GM19395 (cell line): Measurements from ENCODE around the gene DNASE1L1.

ENCODE experiments used
- ATAC-seq: cut with Tn5 transposase; IDR thresholded peaks from one replicate; pipeline ENCODE4 v1.9.1; 2021; ENCODE audit warnings: mild to moderate bottlenecking, moderate library complexity; ENCODE audit not compliant: unreplicated experiment

The DNASE1L1 gene

DNA sequence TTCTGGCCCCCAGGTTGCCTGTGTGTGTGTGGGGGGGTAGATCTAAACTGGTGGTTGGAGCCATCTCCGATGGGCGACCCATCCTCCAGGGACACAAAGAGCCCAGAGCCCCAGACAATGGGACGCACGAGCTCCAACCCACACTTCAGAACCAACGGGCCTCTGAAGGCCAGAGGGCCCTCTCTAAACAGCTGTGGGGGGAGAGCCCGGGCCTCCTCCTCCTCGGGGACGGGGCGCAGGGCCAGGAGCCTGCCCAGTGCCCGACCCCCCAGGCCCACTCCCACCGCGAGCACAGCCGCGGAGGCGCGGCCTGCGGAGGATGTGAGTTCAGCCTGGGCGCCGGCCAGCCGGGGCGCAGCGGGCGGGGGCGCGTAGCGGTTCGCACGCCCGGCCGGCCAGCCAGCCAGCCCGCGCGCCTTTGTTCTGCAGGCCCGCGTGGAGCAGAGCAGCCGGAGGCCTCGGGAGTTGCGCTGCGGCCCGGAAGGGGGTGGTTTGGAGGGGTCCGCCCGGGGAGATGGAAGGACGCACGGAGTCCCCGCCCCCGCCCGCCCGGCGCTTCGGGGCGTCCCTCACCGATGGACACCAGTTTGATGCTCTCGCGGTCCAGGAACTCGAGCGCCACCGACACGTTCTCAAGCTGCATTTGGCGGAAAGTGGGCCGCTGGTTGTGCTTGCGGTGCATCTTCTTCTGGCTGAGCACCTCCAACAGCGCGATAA lies 38.6 kb downstream of the DNASE1L1 start:
- ATAC-seq: no peak

DNA sequence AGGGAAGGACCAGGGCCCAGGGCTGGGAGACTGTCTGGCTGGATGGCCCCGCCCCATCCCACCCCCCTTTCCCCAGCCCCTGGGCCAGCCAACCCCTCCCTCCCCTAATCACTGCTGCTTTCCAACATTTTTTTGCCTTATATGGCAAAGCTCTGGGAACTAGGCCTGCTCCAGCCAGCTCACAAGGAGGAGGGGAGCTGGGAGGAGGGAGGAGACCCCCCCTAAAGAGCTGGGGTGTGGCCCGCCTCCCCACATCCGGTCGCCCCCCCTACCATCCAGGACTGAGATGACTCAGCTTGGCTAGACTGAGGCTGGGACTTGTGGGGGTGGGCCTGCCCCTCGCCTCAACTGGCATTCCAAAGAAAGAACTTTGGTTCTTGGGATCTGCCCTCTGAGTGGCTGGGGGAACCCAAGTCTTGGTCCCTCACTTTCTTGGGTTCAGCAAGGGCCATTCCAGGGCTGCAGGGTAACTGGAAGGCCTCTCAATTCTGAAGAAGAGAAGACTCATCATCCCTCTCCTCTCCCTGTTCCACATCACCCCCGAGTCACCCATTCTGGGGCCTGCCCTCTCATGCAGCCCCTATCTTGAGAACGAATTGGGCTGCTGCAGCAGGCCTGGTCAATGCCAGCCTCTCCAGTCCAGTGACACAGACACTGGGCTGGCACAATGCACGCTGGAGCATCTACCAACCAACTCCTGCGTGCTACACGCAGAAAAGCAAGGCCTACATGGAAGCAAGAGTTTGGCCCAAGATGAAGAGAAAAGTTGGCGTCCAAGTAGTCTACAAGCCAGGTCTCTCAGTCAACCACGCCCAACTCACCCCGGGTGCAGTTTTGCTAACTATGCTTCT lies 39.4 kb downstream of the DNASE1L1 start:
- no peak for ATAC-seq

DNA sequence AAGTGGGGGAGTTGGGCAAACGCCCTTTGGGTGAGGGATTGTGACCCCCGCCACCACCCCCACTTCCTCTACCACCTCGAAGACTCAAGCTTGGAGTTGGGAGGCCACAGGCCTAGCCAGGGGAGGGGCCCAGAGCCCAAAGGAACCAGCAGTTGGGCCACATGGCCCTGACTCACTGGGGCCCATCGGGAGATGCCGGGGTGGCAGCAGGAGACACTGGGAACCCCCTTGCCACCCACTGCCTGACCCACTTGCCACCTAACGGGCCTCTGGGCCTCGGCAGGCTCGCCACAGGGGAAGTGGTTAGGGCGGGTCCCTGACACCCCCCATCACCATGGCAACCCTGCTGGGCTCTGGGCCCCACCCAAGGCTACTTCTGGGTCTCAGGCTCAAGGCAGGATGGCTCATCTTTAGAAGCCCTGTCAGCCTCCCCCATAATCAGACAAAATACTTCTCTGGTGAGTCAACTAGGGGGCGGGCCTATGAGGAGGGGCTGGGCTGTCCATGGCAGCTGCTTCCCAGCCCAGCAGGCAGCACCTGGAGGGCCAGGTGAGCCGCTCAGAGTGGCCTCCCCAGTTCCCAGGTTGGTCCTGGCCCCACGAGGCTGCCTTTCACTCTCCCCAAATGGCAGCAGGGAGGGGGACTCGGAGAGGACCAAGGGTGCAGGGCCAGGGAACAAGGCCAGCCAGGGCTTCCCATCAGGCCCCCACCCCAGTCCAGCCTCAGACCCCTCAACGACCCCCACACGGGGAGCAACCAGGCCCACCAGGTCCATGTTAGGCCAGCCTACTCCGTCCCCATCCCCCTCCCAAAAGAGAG lies 40.2 kb downstream of the DNASE1L1 start:
- no peak for ATAC-seq

DNA sequence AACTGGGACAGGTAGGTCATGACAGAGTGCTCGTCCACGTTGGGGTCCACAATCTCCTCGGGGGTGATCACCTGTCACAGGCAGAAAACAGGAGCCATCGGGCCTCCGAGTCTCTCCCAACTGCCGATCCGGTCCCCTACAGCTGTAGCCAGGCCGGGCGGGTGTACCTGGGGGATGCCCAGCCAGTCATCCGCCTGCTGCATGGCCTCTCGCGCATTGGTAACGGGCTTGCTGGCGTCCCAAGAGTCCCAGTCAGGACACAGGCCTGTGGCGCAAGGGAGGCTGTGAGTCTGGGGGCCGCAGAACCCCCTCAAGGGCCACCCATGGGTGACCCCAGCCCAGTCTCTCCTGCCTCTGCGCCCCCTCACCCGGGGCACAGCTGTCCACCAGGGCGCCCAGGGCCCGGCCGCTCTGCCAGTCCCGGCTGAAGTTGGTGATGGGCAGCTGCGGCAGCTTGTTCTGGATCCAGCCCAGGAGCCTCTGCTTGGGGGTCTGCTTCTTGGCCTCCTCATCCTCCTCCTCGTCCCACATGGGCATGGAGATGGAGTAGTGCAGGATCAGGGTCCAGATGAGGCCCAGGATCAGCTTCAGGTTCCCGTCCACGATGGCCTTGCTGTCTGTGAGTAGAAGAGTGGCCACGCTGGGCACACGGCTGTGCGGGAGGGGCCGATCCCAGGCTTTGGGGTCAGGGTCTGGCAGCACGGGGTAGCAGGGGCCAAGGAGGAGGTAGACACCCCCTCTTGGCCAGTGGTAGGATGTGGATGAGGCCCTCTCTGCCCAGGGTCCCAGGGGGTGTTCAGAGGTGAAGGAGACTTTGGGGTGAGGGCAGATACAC lies 41.4 kb downstream of the DNASE1L1 start:
- no peak for ATAC-seq

DNA sequence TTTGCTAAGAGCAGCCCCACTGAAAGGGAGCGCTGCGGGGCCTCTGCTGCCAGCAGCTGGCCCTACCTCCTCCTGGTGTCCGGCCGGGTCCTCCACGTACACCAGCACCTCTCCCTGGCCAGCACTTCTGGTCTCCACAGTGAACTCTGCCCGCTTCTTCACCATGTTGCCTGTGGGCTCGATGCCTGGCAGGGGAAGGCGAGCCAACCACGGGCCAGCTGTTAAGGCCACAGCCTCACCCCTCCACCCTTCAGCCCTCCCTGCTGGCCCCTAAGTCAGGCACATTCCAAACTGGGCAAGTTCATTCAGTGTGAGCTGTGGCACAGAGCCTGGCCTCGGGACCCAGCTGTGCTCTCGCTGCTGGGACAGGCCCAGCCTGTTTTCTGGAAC lies 42.4 kb downstream of the DNASE1L1 start:
- ATAC-seq: no peak

DNA sequence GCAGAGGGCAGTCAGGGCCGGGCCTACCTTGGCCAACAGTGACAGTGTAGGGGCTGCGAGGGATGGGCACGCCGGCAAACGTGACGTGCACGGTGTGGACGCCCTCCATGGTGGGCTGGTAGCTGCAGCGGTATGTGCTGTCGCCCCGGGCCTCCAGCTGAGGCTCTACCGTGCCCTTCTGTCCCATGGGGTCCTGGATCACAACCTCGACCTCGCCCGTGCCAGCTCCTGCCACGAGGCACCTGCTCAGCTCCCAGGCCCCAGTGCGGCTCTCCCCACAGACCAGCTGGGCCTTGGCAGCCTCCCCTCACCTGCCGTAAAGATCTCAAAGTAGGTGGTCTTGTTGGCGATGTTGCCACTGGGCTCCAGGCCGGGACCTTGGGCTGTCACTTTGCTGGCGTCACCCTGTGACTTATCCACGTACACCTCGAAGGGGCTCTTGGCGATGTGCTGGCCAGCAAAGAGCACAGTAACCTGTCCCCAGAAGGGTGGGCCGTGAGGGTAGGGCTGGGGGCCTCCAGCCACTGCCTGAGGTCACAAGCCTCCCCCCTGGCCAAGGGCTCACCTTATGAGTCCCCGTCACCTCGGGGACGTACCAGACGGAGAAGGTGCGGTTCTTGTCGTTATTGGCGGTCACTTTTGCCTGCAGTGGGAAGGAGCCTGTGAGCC lies 42.9 kb downstream of the DNASE1L1 start:
- no peak for ATAC-seq

DNA sequence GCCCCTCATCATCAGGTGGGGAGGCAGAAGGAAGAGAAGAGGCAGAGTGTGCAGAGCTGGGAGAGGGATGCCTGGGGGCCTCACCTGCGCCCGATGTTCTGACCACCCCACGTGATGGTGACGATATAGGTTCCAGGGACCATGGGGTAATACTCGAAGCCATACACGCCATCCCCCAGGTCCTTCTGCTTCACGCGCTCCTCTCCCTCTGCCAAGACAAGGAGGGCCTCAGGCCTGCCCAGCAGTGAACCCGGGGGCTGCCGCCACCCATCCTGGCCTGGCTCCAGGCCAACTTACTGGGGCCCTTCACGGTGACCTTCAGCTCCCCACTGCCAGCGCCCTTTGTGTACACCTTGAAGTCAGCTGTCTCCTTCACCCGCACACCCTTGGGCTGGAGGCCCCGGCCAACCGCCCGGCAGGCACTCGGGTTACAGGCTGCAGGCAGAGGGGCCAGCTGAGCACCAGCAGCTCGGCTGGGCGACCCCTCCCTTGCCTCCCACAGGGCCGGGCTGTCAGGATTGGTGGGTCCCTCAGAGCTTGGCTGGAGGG lies 43.9 kb downstream of the DNASE1L1 start:
- ATAC-seq: no peak

DNA sequence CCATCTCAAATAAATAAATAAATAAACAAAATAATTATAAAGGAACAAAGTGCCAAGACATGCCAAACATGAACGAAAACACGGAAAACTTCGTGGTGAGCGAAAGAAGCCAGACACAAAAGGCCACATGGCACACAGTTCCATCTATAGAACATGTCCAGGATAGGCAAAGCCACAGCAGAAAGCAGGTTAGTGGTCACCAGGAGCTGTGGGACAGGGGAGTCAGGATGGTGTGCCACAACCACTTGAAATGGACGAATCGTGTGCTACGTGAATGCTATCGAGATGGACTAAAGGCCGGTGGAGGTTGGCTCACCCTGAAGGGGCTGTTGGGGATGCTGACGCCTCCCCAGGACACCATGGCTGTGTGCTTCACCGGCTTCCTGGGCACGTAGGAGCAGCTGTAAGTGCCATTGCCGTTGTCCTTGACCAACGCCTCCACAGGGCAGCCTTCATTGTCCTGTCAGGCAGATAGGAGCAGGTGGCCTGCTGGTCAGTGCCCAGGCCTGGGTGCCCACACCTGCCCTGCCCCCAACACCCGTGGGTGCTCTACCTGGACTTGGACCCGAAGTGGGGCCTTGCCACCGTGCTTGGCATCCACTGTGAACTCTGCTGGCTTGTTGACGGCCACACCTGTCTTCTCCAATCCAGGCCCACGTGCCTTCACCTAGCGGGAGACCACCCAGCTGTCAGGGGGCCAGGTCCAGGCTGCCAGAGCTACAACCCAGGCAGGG lies 45.2 kb downstream of the DNASE1L1 start:
- no peak for ATAC-seq

DNA sequence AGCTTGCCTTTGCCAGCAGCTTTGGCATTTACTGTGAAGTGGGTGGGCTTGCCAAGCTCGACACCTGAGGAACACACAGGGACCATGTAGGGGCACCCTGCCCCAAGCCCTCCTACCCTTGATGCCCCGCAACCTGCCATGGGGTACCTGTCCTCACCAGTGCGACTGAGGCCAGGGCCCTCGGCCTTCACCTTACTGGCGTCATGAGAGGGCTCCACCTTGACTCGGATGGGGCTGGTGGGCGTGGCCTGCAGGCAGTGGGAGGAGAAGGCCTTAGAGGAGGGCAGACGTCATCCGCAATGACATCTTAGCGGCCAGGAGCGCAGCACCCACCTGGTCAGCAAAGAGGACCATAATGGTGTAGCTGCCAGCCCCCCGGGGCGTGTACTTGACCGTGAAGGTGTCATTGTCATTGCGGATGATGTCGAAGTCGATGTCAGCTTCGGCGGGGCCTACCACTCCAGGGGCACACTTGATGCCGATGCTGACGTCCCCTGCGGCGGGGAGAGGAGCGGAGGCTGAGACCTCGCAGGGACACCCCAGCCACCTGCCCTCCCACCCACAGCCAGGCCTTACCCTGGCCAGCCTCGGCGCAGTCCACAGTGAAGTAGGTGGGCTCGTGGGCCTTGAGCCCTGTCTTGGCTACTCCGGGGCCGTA lies 46.8 kb downstream of the DNASE1L1 start:
- ATAC-seq: no peak

DNA sequence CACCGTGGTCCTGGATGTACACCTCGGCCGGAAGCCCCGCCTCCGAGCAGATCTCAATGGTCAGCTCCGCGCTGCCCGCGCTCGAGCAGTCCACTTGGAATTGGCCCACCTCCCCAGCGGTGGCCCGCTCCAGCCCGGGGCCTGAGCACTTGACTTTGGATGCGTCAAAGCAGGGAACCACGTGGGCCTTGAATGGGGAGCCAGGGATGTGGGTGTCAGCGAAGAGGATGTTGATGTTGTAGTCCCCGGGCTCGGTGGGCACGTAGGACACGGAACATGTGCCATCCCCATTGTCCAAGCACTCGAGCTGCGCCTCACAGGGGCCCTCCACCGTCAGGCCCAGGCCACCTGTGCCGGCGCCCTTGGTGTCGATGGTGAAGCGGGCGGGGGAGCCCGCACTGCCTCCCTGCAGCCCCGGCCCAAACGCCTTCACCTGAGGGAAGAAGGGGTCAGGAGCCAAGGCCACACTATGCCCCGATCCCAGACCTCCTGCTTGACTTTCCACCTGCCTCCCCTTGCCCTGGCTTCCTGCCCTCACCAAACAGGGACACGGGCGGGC lies 48.8 kb downstream of the DNASE1L1 start:
- ATAC-seq: no peak

DNA sequence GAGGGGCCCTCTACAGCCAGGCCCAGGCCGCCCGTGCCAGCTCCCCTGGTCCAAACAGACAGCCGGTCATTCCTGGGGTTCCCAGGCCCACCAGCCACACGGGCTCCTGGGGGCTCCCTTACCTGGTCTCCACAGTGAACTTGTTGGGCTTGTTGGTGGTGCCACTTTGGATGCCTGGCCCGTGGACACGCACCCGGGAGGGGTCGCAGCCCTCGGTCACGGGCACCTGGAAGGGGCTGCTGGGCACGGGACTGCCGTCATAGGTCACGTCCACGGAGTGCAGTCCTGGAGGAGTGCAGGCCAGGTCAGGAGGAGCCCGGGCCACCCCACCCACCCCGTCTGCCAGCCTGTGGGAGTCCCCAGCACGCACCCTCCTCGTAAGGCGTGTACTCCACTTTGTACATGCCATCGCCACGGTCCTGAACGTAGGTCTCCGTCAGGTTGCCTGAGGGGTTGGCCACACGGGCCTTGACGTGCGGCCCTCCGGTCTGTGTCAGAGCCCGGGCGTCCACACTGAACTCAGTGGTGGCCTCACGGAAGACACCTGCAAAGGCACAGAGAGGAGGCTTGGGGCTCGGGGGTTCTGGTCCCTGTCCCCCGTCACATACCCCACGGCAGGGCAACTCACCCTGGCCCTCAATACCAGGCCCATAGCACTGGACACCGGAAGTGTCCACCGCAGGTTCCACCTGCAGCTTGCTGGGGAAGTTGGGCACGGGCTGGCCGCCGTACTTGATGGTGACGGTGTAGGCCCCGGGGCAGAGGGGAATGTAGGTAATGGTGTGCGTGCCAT lies 49.5 kb downstream of the DNASE1L1 start:
- ATAC-seq: no peak

DNA sequence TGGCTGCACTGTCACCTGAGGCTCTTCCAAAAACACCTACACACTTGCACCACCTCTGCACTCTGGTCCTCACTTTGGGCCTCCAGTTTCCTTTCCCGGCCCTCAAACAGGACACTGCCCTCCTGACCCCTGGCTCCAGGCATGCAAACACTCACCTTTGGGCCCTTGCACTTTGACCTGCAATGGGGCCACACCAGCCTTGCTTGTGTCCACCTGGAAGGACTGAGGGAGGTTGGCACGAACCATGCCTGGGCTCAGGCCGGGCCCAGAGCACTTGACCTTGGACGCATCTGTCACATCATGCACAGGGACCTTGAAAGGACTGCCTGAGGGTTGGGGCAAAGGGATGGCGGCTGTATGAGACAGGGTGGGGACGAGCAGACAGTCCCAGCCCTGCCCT lies 50.2 kb downstream of the DNASE1L1 start:
- ATAC-seq: no peak

DNA sequence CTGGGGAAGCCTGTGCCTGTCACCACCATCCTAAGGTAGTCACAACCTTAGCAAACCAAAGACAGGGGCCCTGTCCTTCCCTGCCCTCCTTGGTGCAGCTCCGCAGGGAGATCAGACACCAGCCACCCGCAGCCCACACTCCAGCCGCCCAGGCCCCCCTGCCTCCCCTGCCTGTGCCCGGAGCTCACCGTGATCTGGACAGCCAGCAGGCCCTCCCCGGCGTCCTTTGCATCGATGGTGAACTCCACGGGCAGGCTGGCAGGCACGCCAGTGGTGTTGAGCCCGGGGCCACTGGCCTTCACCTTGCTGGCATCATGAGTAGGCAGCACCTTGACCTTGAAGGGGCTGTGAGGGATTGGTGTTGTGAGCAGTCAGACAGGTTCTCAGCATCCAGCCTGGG lies 51.0 kb downstream of the DNASE1L1 start:
- no peak for ATAC-seq

DNA sequence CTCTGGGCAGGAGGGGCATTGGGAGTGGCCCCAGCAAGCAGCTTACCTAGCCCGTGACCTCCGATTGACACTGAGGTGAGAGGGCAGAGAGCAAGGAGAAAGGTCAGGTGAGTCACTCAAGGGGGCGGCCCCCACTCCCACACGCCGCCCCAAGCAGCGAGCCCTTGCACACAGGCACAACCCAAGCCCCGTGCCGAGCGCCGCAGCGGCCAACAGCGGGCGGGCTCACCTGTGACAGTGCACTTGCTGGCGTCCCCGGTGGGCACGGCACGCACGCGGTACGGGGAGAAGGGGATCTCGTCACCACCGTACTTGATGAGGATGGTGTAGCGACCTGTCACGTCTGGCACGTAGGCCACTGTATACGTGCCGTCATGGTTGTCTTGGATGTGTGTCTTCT lies 51.8 kb downstream of the DNASE1L1 start:
- no peak for ATAC-seq

DNA sequence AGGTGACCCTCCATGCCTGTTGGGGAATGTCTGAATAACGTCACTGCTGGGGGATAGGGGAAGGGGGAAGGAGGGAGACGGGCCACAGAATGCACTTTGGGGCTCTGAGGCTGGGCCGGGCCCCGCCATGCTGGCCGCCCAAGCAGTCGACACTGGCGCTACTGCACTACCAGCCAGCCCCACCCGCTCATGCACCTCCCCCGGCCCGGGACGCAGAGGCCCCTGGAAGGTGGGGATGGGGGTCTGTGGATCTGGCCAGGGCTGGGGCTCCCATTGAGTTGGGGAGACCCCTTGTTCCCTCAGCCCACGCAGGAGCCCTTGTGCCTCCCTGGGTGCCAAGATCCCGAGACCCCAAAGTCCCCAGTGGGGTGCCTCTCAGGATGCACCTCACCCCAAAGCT lies 52.5 kb downstream of the DNASE1L1 start:
- ATAC-seq: no peak

DNA sequence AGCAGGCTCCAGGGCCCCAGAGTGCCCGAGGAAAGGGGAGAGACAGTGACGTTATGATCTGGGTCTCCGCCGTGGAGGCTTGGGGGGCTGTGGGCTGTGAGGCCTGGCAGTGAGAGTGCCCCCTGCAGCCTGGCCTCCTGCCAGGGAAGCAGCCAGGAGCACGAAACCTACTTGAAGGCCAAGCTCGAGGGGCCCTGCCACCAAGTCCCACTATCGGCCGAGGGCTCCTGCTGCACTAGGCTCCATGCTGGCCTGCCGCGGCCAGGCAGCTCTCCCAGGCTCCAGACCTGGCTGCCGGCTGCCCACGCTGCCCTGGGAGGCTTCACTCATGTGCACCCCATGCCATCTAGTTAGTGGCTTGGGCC lies 53.3 kb downstream of the DNASE1L1 start:
- no peak for ATAC-seq

DNA sequence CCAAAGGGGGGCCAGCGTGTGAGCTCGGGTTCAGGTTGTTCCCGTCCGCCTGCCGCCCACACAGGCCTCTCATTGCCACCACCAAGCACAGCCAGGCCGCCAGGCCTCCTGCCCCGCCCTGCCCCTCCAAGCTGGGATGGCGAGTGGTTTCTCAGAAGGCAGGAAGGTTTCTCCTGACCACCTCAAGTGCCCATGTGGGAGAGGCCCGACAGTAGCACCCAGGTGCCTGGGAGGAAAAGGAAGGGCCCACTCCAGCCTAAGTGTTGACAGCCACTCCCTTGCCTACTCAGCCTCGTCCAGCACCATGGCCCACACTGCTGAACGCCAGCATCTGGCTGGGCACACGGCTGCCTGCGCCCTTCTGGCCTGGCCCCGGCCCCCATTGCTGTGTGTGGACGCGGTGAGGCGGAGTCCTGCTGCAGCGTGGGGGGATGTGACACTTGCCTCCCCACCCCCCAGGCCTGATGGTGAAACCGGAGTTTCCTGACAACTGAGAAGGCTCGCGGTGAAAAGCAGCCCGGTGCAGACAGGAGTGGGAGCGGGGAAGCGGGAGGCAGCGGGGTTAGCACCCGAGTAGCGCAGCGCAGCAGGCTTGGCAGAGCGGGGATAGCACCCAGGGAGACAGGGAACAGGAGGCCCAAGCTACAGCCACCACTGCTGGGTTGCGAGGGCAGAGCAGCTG lies 53.8 kb downstream of the DNASE1L1 start:
- ATAC-seq: no peak
